HuH-7 (cell line): ENCODE measurements around the gene SEPTIN6.

Source experiments
- DNase-seq: peaks from one replicate; pipeline ENCODE4 v3.0.0; 2011; ENCODE audit warnings: low spot score

The SEPTIN6 gene

DNA sequence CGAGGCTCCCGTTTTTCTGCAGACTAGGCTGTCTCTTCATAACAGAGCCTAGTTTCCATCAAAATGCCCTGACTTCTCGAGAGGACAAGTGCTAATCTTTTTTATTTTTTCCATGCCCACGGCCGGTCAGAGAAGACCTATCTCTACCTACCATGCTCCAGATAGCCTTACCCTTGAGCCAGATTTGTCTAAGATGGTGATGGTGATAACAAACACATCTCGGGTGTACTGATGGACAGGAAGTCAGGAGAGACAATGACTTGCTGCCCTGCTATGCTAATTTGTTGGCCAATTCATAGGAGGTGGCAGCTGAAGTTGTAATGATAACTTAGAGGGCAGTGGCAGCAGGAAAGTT lies 44.6 kb downstream of the SEPTIN6 start:
- no peak for DNase-seq

DNA sequence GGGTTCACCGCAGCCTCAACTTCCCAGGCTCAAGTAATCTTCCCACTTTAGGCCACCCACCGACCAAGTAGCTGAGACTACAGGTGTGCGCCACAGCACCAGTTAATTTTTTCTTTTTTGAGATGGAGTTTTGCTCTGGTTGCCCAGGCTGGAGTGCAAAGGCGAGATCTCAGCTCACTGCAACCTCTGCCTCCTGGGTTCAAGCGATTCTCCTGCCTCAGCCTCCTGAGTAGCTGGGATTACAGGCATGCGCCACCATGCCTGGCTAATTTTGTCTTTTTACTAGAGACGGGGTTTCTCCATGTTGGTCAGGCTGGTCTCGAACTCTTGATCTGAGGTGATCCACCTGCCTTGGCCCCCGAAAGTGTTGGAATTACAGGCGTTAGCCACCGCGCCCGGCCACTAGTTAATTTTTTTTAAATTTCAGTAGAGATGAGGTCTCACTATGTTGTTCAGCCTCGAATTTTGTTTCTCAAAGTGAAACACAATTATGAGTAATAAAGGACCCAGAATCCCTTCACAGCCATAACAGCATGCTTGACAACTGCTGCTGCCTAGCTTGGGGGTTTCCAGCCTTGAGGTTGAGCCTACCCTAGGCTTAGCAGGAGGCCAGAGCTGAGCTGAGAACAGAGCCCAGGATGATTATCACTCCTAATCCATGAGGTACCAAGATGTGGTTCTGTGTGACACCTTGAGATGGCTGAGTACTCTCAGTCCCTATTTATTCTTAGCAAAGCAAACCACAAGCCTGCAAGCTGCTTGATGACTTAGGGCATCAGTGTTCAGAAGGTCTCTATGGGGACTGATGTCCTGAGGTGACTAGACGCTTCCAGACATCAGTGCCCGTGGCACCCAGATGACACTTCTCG lies 45.2 kb downstream of the SEPTIN6 start:
- DNase-seq = no peak

DNA sequence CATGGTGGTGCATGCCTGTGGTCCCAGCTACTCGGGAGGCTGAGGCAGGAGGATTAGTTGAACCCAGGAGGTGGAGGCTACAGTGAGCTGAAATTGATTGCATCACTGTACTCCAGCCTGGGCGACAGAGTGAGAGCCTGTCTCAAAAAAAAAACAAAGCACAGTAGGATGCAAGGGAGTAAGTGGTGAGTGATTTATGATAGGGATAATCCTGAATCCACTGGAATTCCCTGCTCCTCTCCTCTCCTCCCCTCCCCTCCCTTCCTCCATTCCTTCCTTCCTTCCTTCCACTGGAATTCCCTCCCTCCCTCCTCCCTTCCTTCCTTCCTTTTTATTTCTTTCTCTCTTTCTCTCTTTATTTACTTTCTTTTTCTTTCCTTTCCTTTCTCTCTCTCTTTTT lies 45.9 kb downstream of the SEPTIN6 start:
- no peak for DNase-seq

DNA sequence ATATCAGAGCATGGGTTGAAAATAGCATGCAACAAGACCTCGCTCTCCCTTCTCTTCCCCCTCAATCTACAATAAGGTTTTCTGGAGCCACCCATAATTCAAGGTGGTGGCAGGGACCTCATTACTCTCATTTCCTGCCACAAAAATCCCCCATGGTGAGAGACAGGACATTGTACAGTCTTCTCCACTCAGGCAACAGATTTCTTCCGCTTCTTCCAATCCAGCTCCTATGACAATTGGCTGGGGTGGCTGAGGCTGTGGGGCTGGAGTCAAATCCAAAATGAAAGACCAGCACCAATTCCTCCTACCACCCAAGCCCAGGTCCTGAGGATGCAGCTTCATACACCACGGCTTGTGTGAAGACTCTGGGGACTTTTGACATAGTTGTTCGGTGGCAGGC lies 46.5 kb downstream of the SEPTIN6 start:
- DNase-seq = no peak

DNA sequence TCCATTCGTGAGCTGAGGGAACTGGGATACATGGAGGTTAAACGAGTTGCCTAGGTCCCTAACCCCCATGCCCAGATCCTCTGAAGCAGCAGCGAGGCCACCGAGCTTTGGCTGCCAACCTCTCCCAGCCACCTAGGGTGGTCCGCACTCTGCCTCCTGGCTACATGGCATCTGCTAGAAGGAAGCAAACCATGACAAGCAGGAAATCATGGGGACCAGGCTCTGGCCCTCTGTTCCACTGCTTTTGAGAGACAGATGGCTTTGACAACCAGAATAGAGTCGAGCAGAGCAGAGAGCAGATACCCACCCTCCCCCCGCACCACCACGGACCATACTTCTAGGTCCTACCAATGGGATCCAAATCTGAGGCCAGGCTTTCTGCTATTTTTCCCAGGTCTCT lies 49.3 kb downstream of the SEPTIN6 start:
- no peak for DNase-seq
